Tracheal epithelial cell (primary cell): ENCODE data around the gene RNF25. TPM values are rescaled to one million over a fixed set of nuclear protein-coding genes. Genes with fewer than 3 reads are reported as not detected.

Source experiments
- total RNA-seq: library from RNA; depleted of rRNA; stranded (reverse); fragments of >200 nt; gene quantifications from 2 replicates; pipeline ENCODE4 v1.2.1, GENCODE V29; 2014

Gene RNF25
- 15.1 and 29.4 TPM in 2 replicates for total RNA-seq

GRCh38 chr2:218671654-218672566 is at the start of gene RNF25, which contains the start of gene STK36:
RNF25 (minus strand) TSS chr2:218672002; CDS start chr2:218671970, 32 bp downstream.
STK36 (plus strand) TSS chr2:218672086; CDS start chr2:218672830, 744 bp downstream.

GRCh38 chr2:218710687-218711549 is 39.1 kb upstream of the RNF25 start, which contains the start of gene TTLL4:
TTLL4 (plus strand) TSS chr2:218710835; CDS start chr2:218737677, 26,842 bp downstream.

GRCh38 chr2:218659258-218659987 is 12.4 kb downstream of the RNF25 start, which contains the start of the genes BCS1L and ZNF142:
BCS1L (plus strand) TSS chr2:218659683; CDS start chr2:218660988, 1,305 bp downstream.
ZNF142 (minus strand) TSS chr2:218659623; CDS start chr2:218656429, 3,194 bp downstream.

Other genes starting within 250 kb of the RNF25 start
- 10.6 and 13.6 TPM in 2 replicates for gene USP37, start 103.7 kb downstream of the RNF25 start, total RNA-seq
- gene CNOT9, start 103.2 kb downstream of the RNF25 start, total RNA-seq = 42.4 and 56.7 TPM in 2 replicates
- 1.2 and 1.3 TPM in 2 replicates for gene PLCD4, start 64.1 kb downstream of the RNF25 start, total RNA-seq
- gene ZNF142, start 12.4 kb downstream of the RNF25 start, total RNA-seq = 5.8 and 6.5 TPM in 2 replicates
- 42.2 and 45.5 TPM in 2 replicates for gene BCS1L, start 12.3 kb downstream of the RNF25 start, total RNA-seq
- 3.0 and 10.4 TPM in 2 replicates for gene STK36, start 84 bp upstream of the RNF25 start, total RNA-seq
- 5.1 and 8.7 TPM in 2 replicates for gene TTLL4, start 38.8 kb upstream of the RNF25 start, total RNA-seq
- gene CYP27A1, start 110.1 kb upstream of the RNF25 start, total RNA-seq = 1.3 and 3.9 TPM in 2 replicates
- gene PRKAG3, start 159.8 kb upstream of the RNF25 start, total RNA-seq = not detected in 2 replicates
- gene WNT6, start 187.8 kb upstream of the RNF25 start, total RNA-seq = under 0.01 TPM in 2 replicates
- 7.7 and 9.8 TPM in 2 replicates for gene WNT10A, start 208.8 kb upstream of the RNF25 start, total RNA-seq